GM23338 (cell line): ENCODE measurements around the gene MAD1L1. TPM values are rescaled to one million over a fixed set of nuclear protein-coding genes. Genes with fewer than 3 reads are reported as not detected.

Source experiments
- ATAC-seq: fragments of 200-7000 bp; cut with Tn5 transposase; 3 replicates; pipeline ENCODE4 v1.9.1; 2020
- DNase-seq: peaks from one replicate; pipeline ENCODE4 v3.0.0-alpha.2; 2015; ENCODE audit warnings: low spot score
- H2AFZ ChIP-seq: fragments of 200-600 bp; sonication (generic); 2 replicates; pipeline ENCODE4 v1.8.0; 2016; ENCODE audit warnings: antibody characterized with exemption, mild to moderate bottlenecking, moderate library complexity
- H3F3A ChIP-seq: fragments of 200-600 bp; sonication (generic); replicated peaks from 2 replicates; pipeline ENCODE4 v1.8.0; 2017; ENCODE audit warnings: antibody characterized with exemption, mixed run types, low read depth
- H3K27ac ChIP-seq: fragments of 200-600 bp; sonication (generic); 2 replicates; pipeline ENCODE4 v1.6.1; 2016; ENCODE audit warnings: low read depth
- H3K27me3 ChIP-seq: fragments of 200-600 bp; sonication (generic); 2 replicates; pipeline ENCODE4 v1.8.0; 2016; ENCODE audit warnings: mild to moderate bottlenecking, mixed run types, moderate library complexity; ENCODE audit not compliant: insufficient read depth
- H3K36me3 ChIP-seq: fragments of 200-600 bp; sonication (generic); 2 replicates; pipeline ENCODE4 v1.8.0; 2016; ENCODE audit warnings: mild to moderate bottlenecking; ENCODE audit not compliant: insufficient read depth
- H3K4me1 ChIP-seq: fragments of 200-600 bp; sonication (generic); 2 replicates; pipeline ENCODE4 v1.8.0; 2016; ENCODE audit warnings: mild to moderate bottlenecking, moderate library complexity; ENCODE audit not compliant: insufficient read depth
- H3K4me2 ChIP-seq: fragments of 200-600 bp; sonication (generic); 2 replicates; pipeline ENCODE4 v1.7.1; 2017; ENCODE audit warnings: mixed run types
- H3K4me3 ChIP-seq: fragments of 200-600 bp; sonication (generic); 2 replicates; pipeline ENCODE4 v1.6.1; 2016; ENCODE audit warnings: mixed run types
- H3K79me2 ChIP-seq: fragments of 200-600 bp; sonication (generic); replicated peaks from 2 replicates; pipeline ENCODE4 v1.8.0; 2017; ENCODE audit warnings: mild to moderate bottlenecking; ENCODE audit not compliant: insufficient read depth
- H3K9me2 ChIP-seq: fragments of 200-600 bp; sonication (generic); 2 replicates; pipeline ENCODE4 v1.8.0; 2017; ENCODE audit not compliant: insufficient read depth
- H4K20me1 ChIP-seq: fragments of 200-600 bp; sonication (generic); replicated peaks from 2 replicates; pipeline ENCODE4 v1.8.0; 2017; ENCODE audit warnings: mild to moderate bottlenecking; ENCODE audit not compliant: insufficient read depth
- H3K27ac Mint-ChIP-seq: 2 replicates; pipeline ENCODE4 v1.8.0; 2020; ENCODE audit warnings: inconsistent platforms, mild to moderate bottlenecking, moderate library complexity, mixed read lengths
- H3K27me3 Mint-ChIP-seq: 3 replicates; pipeline ENCODE4 v1.8.0; 2022; ENCODE audit warnings: low read depth, mild to moderate bottlenecking, moderate library complexity, mixed read lengths, inconsistent platforms; ENCODE audit not compliant: insufficient read depth, poor library complexity
- H3K36me3 Mint-ChIP-seq: 3 replicates; pipeline ENCODE4 v1.8.0; 2021; ENCODE audit warnings: low read depth, mild to moderate bottlenecking, inconsistent platforms, moderate library complexity, mixed read lengths
- H3K4me1 Mint-ChIP-seq: 3 replicates; pipeline ENCODE4 v1.8.0; 2020; ENCODE audit warnings: mild to moderate bottlenecking, inconsistent platforms, mixed read lengths
- H3K4me3 Mint-ChIP-seq: 3 replicates; pipeline ENCODE4 v1.8.0; 2021; ENCODE audit warnings: moderate library complexity, mild to moderate bottlenecking, inconsistent platforms, mixed read lengths
- H3K9me3 Mint-ChIP-seq: 3 replicates; pipeline ENCODE4 v1.8.0; 2020; ENCODE audit warnings: moderate library complexity, mild to moderate bottlenecking, inconsistent platforms, mixed read lengths
- CREB1 ChIP-seq: fragments of 250-450 bp; sonication (Bioruptor Pico); IDR thresholded peaks from 2 replicates; pipeline ENCODE4 v1.5.0; 2020; ENCODE audit warnings: low read depth, mild to moderate bottlenecking, moderate library complexity
- CTCF ChIP-seq, 2 experiments: fragments of 200-600 bp in 1 of 2; sonication (generic) in 1 of 2; conservative IDR thresholded peaks; 2 replicates each; pipeline versions ENCODE4 v1.5.1 to v1.6.1; 2016 to 2017; ENCODE audit warnings: antibody characterized with exemption in 2 of 2, low read depth in 2 of 2, mild to moderate bottlenecking in 2 of 2, moderate library complexity in 1 of 2
- ETS1 ChIP-seq: IDR thresholded peaks from 2 replicates; pipeline ENCODE4 v1.6.1; 2016; ENCODE audit warnings: antibody characterized with exemption
- EZH2 ChIP-seq: fragments of 200-600 bp; sonication (generic); IDR thresholded peaks from one replicate; pipeline ENCODE4 v1.8.0; 2017; ENCODE audit warnings: antibody characterized with exemption, mild to moderate bottlenecking, low read depth; ENCODE audit not compliant: unreplicated experiment
- EZH2phosphoT487 ChIP-seq: fragments of 200-600 bp; sonication (generic); IDR thresholded peaks from one replicate; pipeline ENCODE4 v1.8.1; 2018; ENCODE audit warnings: antibody characterized with exemption; ENCODE audit not compliant: unreplicated experiment
- JUNB ChIP-seq: IDR thresholded peaks from one replicate; pipeline ENCODE4 v1.6.1; 2016; ENCODE audit warnings: antibody characterized with exemption; ENCODE audit not compliant: unreplicated experiment
- NANOG ChIP-seq: IDR thresholded peaks from 2 replicates; pipeline ENCODE4 v1.6.1; 2016; ENCODE audit warnings: antibody characterized with exemption, borderline replicate concordance
- POLR2AphosphoS5 ChIP-seq: IDR thresholded peaks from 2 replicates; pipeline ENCODE4 v1.6.1; 2016; ENCODE audit warnings: antibody characterized with exemption, low read depth
- REST ChIP-seq: IDR thresholded peaks from one replicate; pipeline ENCODE4 v1.6.1; 2018; ENCODE audit warnings: antibody characterized with exemption; ENCODE audit not compliant: unreplicated experiment
- STAT1 ChIP-seq: IDR thresholded peaks from one replicate; pipeline ENCODE4 v1.6.1; 2016; ENCODE audit warnings: antibody characterized with exemption; ENCODE audit not compliant: unreplicated experiment
- ZNF114 ChIP-seq: fragments of 250-450 bp; sonication (Bioruptor Pico); IDR thresholded peaks from 2 replicates; pipeline ENCODE4 v1.5.0; 2020; ENCODE audit warnings: mild to moderate bottlenecking, moderate library complexity
- ZNF331 ChIP-seq: fragments of 250-450 bp; sonication (Bioruptor Pico); IDR thresholded peaks from 2 replicates; pipeline ENCODE4 v1.5.0; 2020; ENCODE audit warnings: low read depth, mild to moderate bottlenecking, moderate library complexity
- ZNF462 ChIP-seq: fragments of 250-450 bp; sonication (Bioruptor Pico); IDR thresholded peaks from 2 replicates; pipeline ENCODE4 v1.5.0; 2020; ENCODE audit warnings: mild to moderate bottlenecking, moderate library complexity
- polyA plus RNA-seq: library from polyadenylated mRNA; unstranded; fragments of >200 nt; fragmentation: Nextera tagmentation; extraction: Ambion mirVana; gene quantifications from 2 replicates; pipeline ENCODE4 v1.2.1, GENCODE V29; 2016
- total RNA-seq: library from RNA; depleted of rRNA; stranded (reverse); fragments of >200 nt; shearing (Covaris generic); gene quantifications from 2 replicates; pipeline ENCODE4 v1.2.3, GENCODE V29; 2014

The MAD1L1 gene
- total and polyA plus RNA-seq, 2 experiments from 2014 or later = 40.3 to 59.3 TPM

- Histone ChIP-seq H4K20me1 (no peaks in the 10 kb centered on the region; the same call in 1 of the 2 replicates), H3K4me1 (no peaks in the 10 kb centered on the region), H3K4me3 (no peak overlapping the region), H3K9me2 (no peaks in the 10 kb centered on the region), H3K4me2 (no peak overlapping the region), H2AFZ (no peak overlapping the region), H3K79me2 (no peaks in the 10 kb centered on the region), H3K36me3 (no peaks in the 10 kb centered on the region; the same call in 1 of the 2 replicates), H3K27me3 (no peaks in the 10 kb centered on the region), H3K27ac (no peak overlapping the region), H3F3A (no peaks in the 10 kb centered on the region)
- ATAC-seq (no peak), DNase-seq (no peak)
- peaks cover 14% of the 10 kb centered on the region for H3K27me3 Mint-ChIP-seq
- H3K36me3 Mint-ChIP-seq = peaks cover 23% of the 10 kb centered on the region
- TF ChIP-seq STAT1 = no peak
- no peak for TF ChIP-seq REST
- no peak for TF ChIP-seq NANOG
- no peak for TF ChIP-seq CTCF (conservative IDR thresholded peaks at IDR 0.05; ENCODE audit: low read depth in 2 of 2)
- TF ChIP-seq ETS1 = no peak
- TF ChIP-seq CREB1 (CRISPR knock-in tag) = no peak
- no peak for TF ChIP-seq ZNF114 (CRISPR knock-in tag)
- no peak for TF ChIP-seq ZNF462 (CRISPR knock-in tag)
- TF ChIP-seq EZH2phosphoT487 = no peak
- no peak for TF ChIP-seq EZH2
- no peak for TF ChIP-seq JUNB
- no peak for TF ChIP-seq POLR2AphosphoS5
- no peak for TF ChIP-seq ZNF331 (CRISPR knock-in tag)
- H3K27ac Mint-ChIP-seq = no peak overlapping the region
- no peaks in the 10 kb centered on the region; the same call in 2 of the 3 replicates for H3K4me1 Mint-ChIP-seq
- H3K4me3 Mint-ChIP-seq = no peak overlapping the region
- H3K9me3 Mint-ChIP-seq = no peaks in the 10 kb centered on the region
Observed at GRCh38 chr7:2251381-2251780, 18.6 kb upstream of the MAD1L1 start.
